Measurements from ENCODE around the gene MCL1.

MCL1 gene

GRCh38 chr1:150536836-150537731, 42.3 kb downstream of the MCL1 start:
- no peak for DNase-seq

- DNase-seq, result no peak
Observed at GRCh38 chr1:150535511-150536287, 43.7 kb downstream of the MCL1 start.

- DNase-seq, result no peak
Observed at GRCh38 chr1:150534002-150534401, 45.4 kb downstream of the MCL1 start.

DNA sequence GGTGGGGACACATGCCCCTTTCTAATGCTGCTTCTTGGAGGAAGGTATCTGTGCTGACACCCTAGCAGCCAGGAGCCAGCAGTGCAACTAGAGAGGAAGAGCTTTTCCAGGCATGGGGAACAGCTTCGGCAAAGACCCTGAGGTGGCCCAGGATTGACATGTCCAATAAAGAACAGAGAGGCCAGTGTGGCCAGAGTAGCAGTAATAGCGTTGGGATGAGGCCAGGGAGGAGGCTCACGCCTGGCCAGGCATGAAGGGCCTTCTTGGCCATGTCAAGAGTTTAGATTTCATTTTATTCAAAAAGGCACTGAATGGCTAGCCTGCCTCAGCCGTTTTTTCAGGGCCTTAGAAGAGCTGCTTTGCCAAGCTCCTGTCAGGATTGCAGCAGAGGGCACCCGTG, 46.5 kb downstream of the MCL1 start:
- DNase-seq, result no peak

DNA sequence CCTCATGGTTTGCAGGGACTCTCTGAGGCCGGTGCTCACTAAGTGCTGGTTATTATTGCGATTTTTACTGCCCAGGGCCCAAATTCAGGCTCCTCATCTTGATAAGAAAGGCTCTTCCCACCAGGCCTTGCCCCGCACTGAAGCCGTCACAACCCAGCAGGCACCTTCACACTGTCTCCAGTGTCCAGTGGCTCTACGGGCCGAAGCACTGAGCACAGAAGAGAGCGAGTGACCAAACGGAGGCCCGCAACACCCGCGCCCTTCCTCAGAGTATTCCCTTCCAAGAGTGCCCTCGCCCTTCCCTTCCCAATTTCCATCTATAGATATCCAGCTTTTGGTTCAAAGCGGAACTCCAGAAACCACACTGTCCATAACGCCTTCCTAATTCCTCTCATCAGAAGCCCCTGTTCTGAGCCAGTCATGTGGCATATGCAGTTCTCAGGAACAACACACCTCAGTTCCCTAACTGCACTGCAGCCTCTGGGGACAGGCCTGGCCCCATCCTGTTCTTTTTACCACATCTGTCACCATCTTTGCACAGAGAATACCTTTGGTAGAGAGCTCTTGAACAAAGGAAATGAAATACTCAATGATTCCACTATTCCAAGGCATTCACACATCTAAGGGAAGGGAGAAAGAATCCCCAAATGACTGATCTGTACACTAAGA, 48.8 kb downstream of the MCL1 start:
- no peak for DNase-seq

DNA sequence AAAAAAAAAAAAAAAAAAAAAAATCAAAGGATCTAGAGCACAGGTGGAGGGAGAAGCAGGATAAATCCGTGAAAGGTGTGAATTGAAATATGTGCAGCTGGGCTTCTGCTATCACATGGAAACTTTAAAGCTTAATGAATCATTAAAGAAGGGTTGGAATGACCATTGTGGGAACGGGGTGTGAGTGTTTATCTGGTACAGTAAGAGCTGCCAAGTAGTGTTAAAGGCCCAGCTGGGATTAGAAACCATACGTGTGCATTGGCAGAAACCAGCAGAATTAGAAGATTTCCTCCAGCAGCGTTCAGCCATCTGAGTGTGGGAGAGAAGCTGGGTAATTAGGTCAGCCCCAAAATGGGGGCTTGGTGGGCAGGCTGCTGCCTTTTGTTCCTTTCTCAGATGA, 50.4 kb downstream of the MCL1 start:
- DNase-seq, result no peak

DNA sequence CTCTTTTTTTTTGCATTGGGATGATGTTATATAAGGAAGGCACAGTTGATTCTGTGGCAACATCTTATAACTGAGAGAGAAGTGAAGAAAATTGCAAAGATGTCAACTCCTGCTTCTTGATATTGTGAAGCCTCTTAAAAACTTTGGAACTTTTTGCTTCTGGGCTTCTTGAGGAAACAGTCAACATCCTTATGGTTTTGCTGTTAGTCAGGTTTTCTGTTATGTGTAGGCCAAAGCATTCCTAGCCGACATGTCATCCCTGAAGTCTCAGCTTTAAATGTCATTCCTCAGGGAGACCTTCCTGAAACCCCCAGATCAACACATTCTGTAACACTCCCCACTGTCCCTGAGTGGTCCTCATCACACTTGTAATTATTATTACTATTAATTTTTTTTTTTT, 51.2 kb downstream of the MCL1 start:
- no peak for DNase-seq

GRCh38 chr1:150525348-150525747, 54.1 kb downstream of the MCL1 start:
- no peak for DNase-seq

Data from CD4-positive, alpha-beta T cell treated with Interleukin-4 for 4 hours (primary cell).